ENCODE data around the gene CDC23. TPM values are rescaled to one million over a fixed set of nuclear protein-coding genes. Genes with fewer than 3 reads are reported as not detected.

Gene CDC23
- total RNA-seq, 1 donor from 2014 or later = 13.2 TPM

- H3K9me3 ChIP-seq = no peaks in the 10 kb centered on the region
- no peak overlapping the region for H3K4me3 ChIP-seq
- no peak for TF ChIP-seq CTCF (IDR thresholded peaks at IDR 0.05)
- no peaks in the 10 kb centered on the region for H3K36me3 ChIP-seq
- H3K27ac ChIP-seq = no peak overlapping the region
- intact Hi-C loops (cut with DNase I) = no loop called here
- no peak for DNase-seq (ENCODE audit: low spot score in 2 of 2)
- peaks cover 0 to 3% of the 10 kb centered on the region in 2 donors for H3K4me1 ChIP-seq
- no peaks in the 10 kb centered on the region for H3K27me3 ChIP-seq
Observed at GRCh38 chr5:138246334-138246733, 33.2 kb upstream of the CDC23 start.

- DNase-seq (ENCODE audit: low spot score in 2 of 2) = no peak
- Histone ChIP-seq H3K36me3 (no peaks in the 10 kb centered on the region), H3K4me1 (peaks cover 0 to 4% of the 10 kb centered on the region in 2 donors), H3K27me3 (no peaks in the 10 kb centered on the region), H3K27ac (no peak overlapping the region), H3K4me3 (no peak overlapping the region), H3K9me3 (no peaks in the 10 kb centered on the region)
- intact Hi-C loops (cut with DNase I) = no loop called here
- no peak for TF ChIP-seq CTCF (IDR thresholded peaks at IDR 0.05)
Observed at GRCh38 chr5:138245717-138246116, 32.6 kb upstream of the CDC23 start.

GRCh38 chr5:138243794-138244193 lies 30.7 kb upstream of the CDC23 start:
- intact Hi-C loops (cut with DNase I) = no loop called here
- DNase-seq (ENCODE audit: low spot score in 2 of 2) = no peak
- Histone ChIP-seq H3K36me3 (no peaks in the 10 kb centered on the region), H3K4me3 (no peak overlapping the region), H3K27me3 (no peaks in the 10 kb centered on the region), H3K27ac (no peak overlapping the region), H3K9me3 (no peaks in the 10 kb centered on the region), H3K4me1 (peaks cover 0 to 4% of the 10 kb centered on the region in 2 donors)
- no peak for TF ChIP-seq CTCF (IDR thresholded peaks at IDR 0.05)

- DNase-seq (ENCODE audit: low spot score in 2 of 2) = no peak
- Histone ChIP-seq H3K9me3 (no peaks in the 10 kb centered on the region), H3K36me3 (no peaks in the 10 kb centered on the region), H3K4me3 (peak overlapping the region; percentile 63 to 70), H3K27ac (peak overlapping the region in 1 of 2 donors; percentile 3), H3K4me1 (peaks cover 0 to 4% of the 10 kb centered on the region in 2 donors), H3K27me3 (no peaks in the 10 kb centered on the region)
- intact Hi-C loops (cut with DNase I) = no loop called here
- no peak for TF ChIP-seq CTCF (IDR thresholded peaks at IDR 0.05)
Observed at GRCh38 chr5:138241688-138242571, 28.8 kb upstream of the CDC23 start.

GRCh38 chr5:138240650-138241385 lies 27.7 kb upstream of the CDC23 start:
- H3K27ac ChIP-seq = no peak overlapping the region
- no peak for DNase-seq (ENCODE audit: low spot score in 2 of 2)
- TF ChIP-seq CTCF (IDR thresholded peaks at IDR 0.05) = no peak
- no peaks in the 10 kb centered on the region for H3K9me3 ChIP-seq
- intact Hi-C loops (cut with DNase I) = no loop called here
- H3K27me3 ChIP-seq = no peaks in the 10 kb centered on the region
- no peak overlapping the region for H3K4me3 ChIP-seq
- H3K4me1 ChIP-seq = peaks cover 0 to 4% of the 10 kb centered on the region in 2 donors
- no peaks in the 10 kb centered on the region for H3K36me3 ChIP-seq

Measured in ascending aorta (tissue), 2 donors.